Activated naive CD4-positive, alpha-beta T cell treated with anti-CD3 and anti-CD28 coated beads, Interleukin-2, amount 10 ng/mL, durations not matched to agents 7 days and 5 days (primary cell): Measurements from ENCODE around the gene IDH3B.

Source experiments
- CTCF ChIA-PET: fragments of 350-600 bp; sonication (Branson Sonifier 250); formaldehyde crosslinking; loops from one replicate; lab custom pipeline; 2021; ENCODE audit warnings: antibody characterized with exemption; lab: Charles Lee
- DNase-seq: peaks from one replicate; pipeline ENCODE4 v3.0.0-alpha.2; 2020
- H3K27ac Mint-ChIP-seq: one replicate; pipeline ENCODE4 v1.8.0; 2021; ENCODE audit warnings: mild to moderate bottlenecking, moderate library complexity, mixed read lengths
- H3K27me3 Mint-ChIP-seq: one replicate; pipeline ENCODE4 v1.8.0; 2021; ENCODE audit warnings: mild to moderate bottlenecking, mixed read lengths
- H3K36me3 Mint-ChIP-seq: one replicate; pipeline ENCODE4 v1.8.0; 2021; ENCODE audit warnings: mixed read lengths
- H3K4me1 Mint-ChIP-seq: one replicate; pipeline ENCODE4 v1.8.0; 2021; ENCODE audit warnings: mixed read lengths
- H3K4me3 Mint-ChIP-seq: one replicate; pipeline ENCODE4 v1.8.0; 2021; ENCODE audit warnings: mild to moderate bottlenecking, moderate library complexity, mixed read lengths
- H3K9me3 Mint-ChIP-seq: one replicate; pipeline ENCODE4 v1.8.0; 2021; ENCODE audit warnings: mixed read lengths

IDH3B gene

DNA sequence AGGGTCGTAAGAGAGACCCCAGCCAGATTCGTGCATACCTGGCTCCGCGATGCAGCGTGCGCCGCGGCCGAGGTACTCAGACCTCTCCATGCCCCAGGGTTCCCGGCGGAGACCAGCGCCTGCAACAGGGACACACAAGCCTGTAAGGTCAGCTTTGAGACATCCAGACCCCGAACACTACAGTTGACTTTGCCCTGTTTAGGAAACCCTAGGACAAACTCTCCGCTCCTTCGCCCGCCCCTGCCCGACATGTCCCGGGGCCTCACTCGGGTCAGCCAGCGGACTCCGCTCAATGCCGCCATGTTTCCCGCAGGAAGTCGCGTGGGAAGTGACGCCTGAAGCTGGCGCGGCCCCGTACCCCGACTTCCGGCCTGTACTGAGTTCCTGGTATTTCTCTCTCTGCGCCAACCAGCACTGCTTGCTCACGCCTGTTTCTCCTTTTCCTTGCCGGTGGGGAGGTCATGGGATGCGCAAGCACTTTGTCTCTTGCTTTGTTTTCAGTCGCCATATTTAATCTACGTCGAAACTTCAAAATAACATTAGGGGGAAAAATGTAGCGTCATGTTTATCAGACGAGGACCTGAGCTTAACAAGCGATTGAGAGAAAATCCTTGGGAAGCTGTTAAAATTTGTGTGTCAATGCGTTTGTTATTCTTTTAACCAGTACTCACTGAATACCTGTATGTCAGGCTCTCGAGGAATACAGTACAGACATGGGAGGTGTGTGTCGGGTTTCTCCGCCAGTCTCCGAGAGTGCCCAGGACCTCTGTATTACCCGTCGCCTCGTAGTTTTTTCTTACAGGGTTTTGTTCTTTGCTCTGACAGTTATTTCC lies at the start of gene IDH3B:
Gene IDH3B (minus strand): TSS at position 330 of the 833 bp plus-strand sequence. CDS start 28 bp downstream, at position 302.
- no peaks in the 10 kb centered on the region for H3K27me3 Mint-ChIP-seq
- peaks cover 32% of the 10 kb centered on the region for H3K4me1 Mint-ChIP-seq
- peak within 1 kb of the TSS; percentile 95 for H3K27ac Mint-ChIP-seq
- peak; percentile 96 for DNase-seq
- CTCF ChIA-PET, result interaction anchor here (2.1 kb wide), 1 partner anchor 9 kb away, joined by 6 read pairs; no protein-coding TSS in a partner anchor
- peak within 1 kb of the TSS; percentile 90 for H3K4me3 Mint-ChIP-seq
- no peaks in the 10 kb centered on the region for H3K9me3 Mint-ChIP-seq
- H3K36me3 Mint-ChIP-seq, result peaks cover 27% of the 10 kb centered on the region

DNA sequence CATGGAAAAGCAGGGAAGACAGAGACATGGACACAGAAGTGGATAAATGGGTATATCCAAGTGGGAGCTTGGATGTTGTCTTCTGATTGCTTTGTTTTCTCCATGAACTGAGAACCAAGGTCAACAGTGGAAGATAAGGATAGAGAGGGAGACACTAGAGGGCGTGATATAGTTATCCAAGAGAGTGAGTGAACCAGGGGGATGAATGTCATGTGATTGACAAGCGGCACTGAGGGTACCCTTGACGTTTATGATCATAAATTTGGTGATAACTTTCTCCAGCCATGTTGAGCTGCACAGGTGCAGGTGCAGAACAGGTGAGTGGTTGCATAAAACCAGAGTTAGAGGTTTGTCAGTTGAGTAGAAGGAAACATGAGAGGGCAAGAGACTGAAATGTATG lies 49.3 kb upstream of the IDH3B start:
- H3K27me3 Mint-ChIP-seq, result peaks cover 11% of the 10 kb centered on the region
- no peaks in the 10 kb centered on the region for H3K4me1 Mint-ChIP-seq
- no peak overlapping the region for H3K4me3 Mint-ChIP-seq
- no peak overlapping the region for H3K27ac Mint-ChIP-seq
- H3K9me3 Mint-ChIP-seq, result no peaks in the 10 kb centered on the region
- DNase-seq, result no peak
- CTCF ChIA-PET, result interaction anchor here (1.0 to 3.6 kb wide), 8 partner anchors 10 to 41 kb away, joined by 3 to 31 read pairs (median 9); no protein-coding TSS in a partner anchor
- no peaks in the 10 kb centered on the region for H3K36me3 Mint-ChIP-seq

DNA sequence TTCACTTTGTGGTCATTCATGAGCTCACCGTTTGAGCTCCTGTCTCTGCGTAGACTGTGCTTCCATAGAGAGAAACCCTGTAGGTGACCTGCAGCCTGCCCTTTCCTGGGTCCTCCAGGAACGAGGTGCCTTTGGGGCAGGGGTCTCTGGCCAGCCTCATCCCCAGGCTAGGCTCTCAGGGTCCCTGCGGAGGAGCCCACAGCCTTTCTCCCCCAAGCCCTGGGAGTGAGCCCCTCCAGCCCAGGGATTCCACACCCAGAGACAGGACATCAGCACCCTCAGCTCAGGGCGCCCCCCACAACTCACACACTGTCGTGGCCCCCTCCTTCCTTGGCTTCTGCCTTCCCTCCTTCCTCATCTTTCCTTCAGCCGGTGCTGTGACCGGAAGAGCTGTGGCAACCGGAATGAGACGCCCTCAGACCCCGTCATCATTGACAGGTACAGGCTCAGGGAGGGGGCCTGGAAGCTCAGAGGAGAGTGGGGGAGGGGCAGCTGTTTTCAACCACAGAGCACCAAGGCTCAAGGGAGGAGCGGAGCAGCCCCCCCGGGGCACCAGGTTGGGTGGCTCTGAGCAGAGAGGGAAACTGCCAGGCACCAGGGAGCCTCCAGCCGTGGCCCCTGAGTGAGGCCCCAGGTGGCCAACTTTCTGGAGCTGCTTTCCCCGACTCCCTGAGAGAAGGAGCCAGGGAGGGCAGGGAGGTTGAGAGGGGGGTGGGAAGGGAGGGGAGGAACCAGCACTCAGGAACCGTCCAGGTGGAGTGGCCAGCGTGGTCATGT lies 45.4 kb upstream of the IDH3B start:
- CTCF ChIA-PET, result interaction anchor here (0.6 to 1.2 kb wide), 5 partner anchors 12 to 43 kb away, joined by 3 to 5 read pairs (median 3); no protein-coding TSS in a partner anchor
- Mint-ChIP-seq H3K4me1 (peaks cover 8% of the 10 kb centered on the region), H3K27me3 (peaks cover 46% of the 10 kb centered on the region), H3K4me3 (no peak overlapping the region), H3K9me3 (no peaks in the 10 kb centered on the region), H3K36me3 (no peaks in the 10 kb centered on the region), H3K27ac (no peak overlapping the region)
- DNase-seq, result no peak

DNA sequence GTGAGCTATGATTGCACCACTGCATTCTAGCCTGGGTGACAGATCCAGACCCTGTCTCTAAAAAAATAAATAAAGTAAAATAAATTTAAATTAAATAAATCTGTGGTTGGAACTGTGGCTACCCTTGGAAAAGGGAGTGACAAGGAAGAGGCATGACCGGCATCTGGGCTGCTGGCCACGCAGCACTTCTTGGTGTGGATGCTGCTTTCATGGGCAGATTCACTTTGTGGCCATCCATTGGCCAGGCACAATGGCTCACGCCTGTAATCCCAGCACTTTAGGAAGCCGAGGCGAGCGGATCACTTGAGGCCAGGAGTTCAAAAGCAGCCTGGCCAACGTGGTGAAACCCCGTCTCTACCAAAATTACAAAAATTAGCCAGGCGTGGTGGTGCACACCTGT lies 44.6 kb upstream of the IDH3B start:
- no peaks in the 10 kb centered on the region for H3K36me3 Mint-ChIP-seq
- CTCF ChIA-PET, result interaction anchor here (0.6 to 1.2 kb wide), 4 partner anchors 16 to 44 kb away, joined by 3 to 5 read pairs (median 4); no protein-coding TSS in a partner anchor
- H3K9me3 Mint-ChIP-seq, result no peaks in the 10 kb centered on the region
- H3K27ac Mint-ChIP-seq, result no peak overlapping the region
- H3K4me3 Mint-ChIP-seq, result no peak overlapping the region
- DNase-seq, result no peak
- peaks cover 8% of the 10 kb centered on the region for H3K4me1 Mint-ChIP-seq
- peaks cover 46% of the 10 kb centered on the region for H3K27me3 Mint-ChIP-seq

DNA sequence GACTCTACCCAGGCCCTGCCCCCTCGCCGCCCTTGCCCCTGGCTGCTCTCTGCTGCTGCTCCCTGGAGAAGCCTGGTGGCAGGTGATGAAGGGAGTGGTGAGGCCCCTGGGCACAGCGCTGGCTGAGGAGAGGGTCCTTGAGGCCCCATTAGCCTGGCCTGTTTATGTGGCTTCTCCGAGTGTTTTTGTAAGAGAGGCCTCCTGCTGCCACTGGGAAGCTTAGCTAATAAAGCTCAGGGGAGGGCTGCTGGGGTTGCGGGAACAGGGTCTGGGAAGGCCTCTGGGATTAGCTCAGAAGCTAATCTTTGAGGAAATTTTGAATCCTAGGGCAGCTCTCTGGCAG lies 44.0 kb upstream of the IDH3B start:
- CTCF ChIA-PET, result no interaction called here
- no peak overlapping the region for H3K4me3 Mint-ChIP-seq
- no peak overlapping the region for H3K27ac Mint-ChIP-seq
- peaks cover 8% of the 10 kb centered on the region for H3K4me1 Mint-ChIP-seq
- H3K36me3 Mint-ChIP-seq, result no peaks in the 10 kb centered on the region
- H3K9me3 Mint-ChIP-seq, result no peaks in the 10 kb centered on the region
- peaks cover 50% of the 10 kb centered on the region for H3K27me3 Mint-ChIP-seq
- DNase-seq, result no peak

DNA sequence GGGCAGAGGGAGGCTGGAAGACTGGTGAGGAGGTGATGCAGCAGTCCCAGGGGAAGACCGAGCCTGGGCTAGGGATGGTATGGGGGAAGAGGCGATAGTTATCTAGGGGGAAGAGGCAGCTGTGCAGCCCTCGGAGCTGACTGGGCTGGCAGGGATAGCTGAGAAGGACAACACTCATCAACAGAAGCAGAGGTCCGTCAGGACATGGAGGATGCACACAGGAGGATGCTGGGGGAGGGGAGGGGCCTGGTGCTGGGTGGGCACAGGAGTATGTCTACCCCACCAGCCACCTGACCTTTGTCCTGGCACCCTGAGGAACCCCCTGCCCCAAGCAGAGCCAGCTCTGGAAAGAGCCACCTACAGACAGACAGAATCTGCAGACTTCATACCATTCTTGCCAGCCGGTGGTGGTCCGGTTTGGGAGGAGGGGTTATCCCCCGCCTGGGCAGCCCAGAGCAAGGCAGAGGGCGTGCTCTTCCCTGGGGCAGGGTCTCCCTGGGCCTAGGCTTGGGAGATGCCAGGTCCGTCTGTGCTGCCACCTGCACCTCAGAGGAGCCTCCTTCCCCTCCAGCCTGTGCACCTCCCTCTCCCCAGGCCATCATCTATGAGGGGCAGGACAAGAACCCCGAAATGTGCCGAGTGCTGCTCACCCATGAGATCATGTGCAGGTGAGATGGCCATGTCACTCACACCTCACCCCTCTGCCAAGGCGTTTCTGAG lies 43.5 kb upstream of the IDH3B start:
- no peaks in the 10 kb centered on the region for H3K9me3 Mint-ChIP-seq
- DNase-seq, result no peak
- CTCF ChIA-PET, result interaction anchor here (0.9 kb wide), 1 partner anchor 19 kb away, joined by 4 read pairs; no protein-coding TSS in a partner anchor
- no peak overlapping the region for H3K27ac Mint-ChIP-seq
- H3K4me3 Mint-ChIP-seq, result no peak overlapping the region
- peaks cover 50% of the 10 kb centered on the region for H3K27me3 Mint-ChIP-seq
- H3K4me1 Mint-ChIP-seq, result peaks cover 8% of the 10 kb centered on the region
- H3K36me3 Mint-ChIP-seq, result no peaks in the 10 kb centered on the region

DNA sequence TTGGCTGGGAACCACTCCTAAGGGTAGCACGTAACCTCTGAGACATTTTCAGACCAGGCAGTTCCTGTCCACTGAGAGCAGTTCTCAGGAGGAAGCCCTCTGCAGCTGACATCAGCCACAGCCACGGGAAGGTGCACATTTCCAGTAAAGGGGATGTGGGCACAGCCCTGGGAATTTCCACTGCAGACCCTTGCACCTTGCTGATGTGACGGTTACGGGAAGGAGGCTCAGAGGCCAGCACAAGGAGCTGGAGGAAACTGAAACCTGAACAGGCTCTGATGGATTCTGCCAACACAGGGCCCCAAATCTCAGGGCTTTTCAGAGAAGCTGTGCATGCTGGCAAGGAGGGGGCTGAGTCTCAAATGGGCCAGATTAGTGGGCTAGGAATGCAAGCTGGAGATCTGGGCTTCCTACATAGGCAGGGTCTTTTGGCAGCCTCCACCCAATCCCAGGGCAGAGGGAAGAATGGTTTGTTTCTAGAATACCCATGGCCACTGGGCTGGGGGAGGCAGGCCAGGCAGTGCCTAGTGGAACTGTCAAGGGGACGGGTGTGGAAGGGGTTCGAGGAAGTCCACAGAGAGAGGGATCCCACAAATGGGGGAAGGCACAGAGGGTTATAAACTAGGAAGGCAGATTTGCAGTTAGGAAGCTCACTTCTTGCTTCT lies 42.8 kb upstream of the IDH3B start:
- DNase-seq, result no peak
- H3K27ac Mint-ChIP-seq, result no peak overlapping the region
- H3K4me1 Mint-ChIP-seq, result peaks cover 8% of the 10 kb centered on the region
- CTCF ChIA-PET, result interaction anchor here (0.9 kb wide), 1 partner anchor 18 kb away, joined by 4 read pairs; no protein-coding TSS in a partner anchor
- H3K36me3 Mint-ChIP-seq, result no peaks in the 10 kb centered on the region
- no peaks in the 10 kb centered on the region for H3K9me3 Mint-ChIP-seq
- H3K4me3 Mint-ChIP-seq, result no peak overlapping the region
- H3K27me3 Mint-ChIP-seq, result peaks cover 50% of the 10 kb centered on the region

DNA sequence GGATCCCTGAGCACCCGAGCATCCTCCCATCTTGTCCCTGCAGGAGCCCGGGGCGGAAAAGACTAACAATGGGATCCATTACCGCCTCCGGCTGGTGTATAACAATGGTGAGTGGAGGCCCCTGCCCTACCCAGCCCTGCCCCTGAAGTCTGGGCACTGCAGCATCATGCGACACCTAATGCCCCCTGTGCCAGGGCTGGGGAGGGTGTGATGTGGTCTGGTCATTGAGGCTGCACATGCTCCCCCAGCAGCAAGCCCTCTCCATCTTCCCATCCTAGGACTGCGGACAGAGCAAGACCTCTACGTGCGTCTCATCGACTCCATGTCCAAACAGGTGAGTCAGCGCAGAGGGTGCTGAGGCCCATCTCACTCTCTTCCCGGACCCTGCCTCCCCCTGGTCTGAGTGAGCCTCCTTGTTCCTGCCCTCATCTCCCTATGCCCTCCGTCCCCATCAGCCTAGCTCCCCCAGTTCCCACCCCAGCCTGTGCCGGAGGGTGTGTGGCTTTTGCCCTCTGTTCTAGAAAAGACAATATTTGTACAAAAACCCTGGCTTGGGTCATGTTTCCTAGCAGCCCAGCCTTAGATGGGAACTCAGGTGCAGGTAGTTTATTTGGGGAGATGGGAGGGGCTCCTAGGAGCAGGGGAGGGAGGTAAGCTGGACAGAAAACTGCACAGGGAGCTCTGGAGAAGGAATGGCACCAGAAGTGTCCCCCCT lies 42.1 kb upstream of the IDH3B start:
- Mint-ChIP-seq H3K27me3 (peaks cover 56% of the 10 kb centered on the region), H3K27ac (no peak overlapping the region), H3K9me3 (no peaks in the 10 kb centered on the region), H3K4me1 (peaks cover 8% of the 10 kb centered on the region), H3K4me3 (no peak overlapping the region), H3K36me3 (no peaks in the 10 kb centered on the region)
- no peak for DNase-seq
- CTCF ChIA-PET, result interaction anchor here (0.9 kb wide), 1 partner anchor 17 kb away, joined by 4 read pairs; no protein-coding TSS in a partner anchor

DNA sequence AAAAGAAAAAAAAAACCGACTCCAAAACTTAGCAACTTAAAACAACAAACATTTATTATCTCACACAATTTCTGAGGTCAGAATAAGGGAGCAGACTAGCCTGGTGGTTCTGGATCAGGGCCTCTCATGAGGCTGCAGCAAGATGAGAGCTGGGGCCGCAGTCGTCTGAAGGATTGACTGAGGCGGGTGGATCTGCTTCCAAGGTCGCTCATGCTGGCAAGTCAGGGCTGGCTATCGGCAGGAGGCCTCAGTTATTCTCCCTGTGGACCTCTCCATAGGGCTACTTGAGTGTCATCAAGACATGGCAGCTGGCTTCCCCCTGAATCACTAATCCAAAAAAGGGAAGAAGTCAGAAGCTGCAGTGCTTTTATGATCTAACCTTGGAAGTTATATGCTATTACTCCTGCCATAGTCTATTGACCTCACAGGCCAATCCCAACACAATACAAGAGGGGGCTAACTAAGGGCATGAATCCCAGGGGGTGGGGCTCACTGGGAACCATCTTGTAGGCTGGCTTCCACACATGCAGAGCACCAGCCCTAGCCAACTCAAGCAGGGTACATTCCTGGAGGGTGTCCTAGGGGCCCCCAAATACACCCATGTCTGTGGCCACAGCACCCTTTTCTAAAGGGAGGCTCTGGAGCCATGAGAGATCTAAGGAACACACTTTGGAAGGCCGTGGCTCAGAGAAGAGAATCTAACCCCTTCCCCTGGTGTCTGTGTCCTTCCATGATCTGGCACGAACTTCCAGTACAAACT lies 39.9 kb upstream of the IDH3B start:
- H3K9me3 Mint-ChIP-seq, result no peaks in the 10 kb centered on the region
- DNase-seq, result no peak
- no peaks in the 10 kb centered on the region for H3K36me3 Mint-ChIP-seq
- H3K27me3 Mint-ChIP-seq, result peaks cover 65% of the 10 kb centered on the region
- H3K4me1 Mint-ChIP-seq, result peaks cover 8% of the 10 kb centered on the region
- CTCF ChIA-PET, result interaction anchor here (1.2 kb wide), 1 partner anchor 10 kb away, joined by 3 read pairs; no protein-coding TSS in a partner anchor
- H3K4me3 Mint-ChIP-seq, result no peak overlapping the region
- H3K27ac Mint-ChIP-seq, result no peak overlapping the region

DNA sequence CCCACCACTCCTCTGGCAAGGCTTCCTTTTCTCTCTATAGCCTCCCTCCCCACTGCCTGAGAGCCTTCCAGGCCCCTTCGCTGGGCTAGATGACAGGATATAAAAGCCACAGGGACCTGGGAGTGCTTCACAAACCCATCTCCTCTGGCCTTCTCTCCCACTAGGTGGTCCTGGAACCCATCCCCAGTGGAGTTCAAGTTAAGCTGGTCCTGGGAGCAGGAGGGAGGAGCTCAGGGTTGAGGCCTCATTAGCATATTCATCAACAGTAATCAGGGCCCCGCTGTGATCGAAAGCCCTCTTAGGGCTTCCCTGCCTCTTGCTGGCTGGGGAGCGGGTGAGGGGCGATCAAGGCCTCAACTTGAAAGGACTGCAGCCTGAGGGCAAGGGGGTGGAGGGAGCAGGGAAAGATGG lies 37.7 kb upstream of the IDH3B start:
- Mint-ChIP-seq H3K27ac (no peak overlapping the region), H3K9me3 (no peaks in the 10 kb centered on the region), H3K36me3 (no peaks in the 10 kb centered on the region), H3K4me1 (peaks cover 2% of the 10 kb centered on the region), H3K27me3 (peaks cover 73% of the 10 kb centered on the region), H3K4me3 (no peak overlapping the region)
- CTCF ChIA-PET, result no interaction called here
- no peak for DNase-seq

DNA sequence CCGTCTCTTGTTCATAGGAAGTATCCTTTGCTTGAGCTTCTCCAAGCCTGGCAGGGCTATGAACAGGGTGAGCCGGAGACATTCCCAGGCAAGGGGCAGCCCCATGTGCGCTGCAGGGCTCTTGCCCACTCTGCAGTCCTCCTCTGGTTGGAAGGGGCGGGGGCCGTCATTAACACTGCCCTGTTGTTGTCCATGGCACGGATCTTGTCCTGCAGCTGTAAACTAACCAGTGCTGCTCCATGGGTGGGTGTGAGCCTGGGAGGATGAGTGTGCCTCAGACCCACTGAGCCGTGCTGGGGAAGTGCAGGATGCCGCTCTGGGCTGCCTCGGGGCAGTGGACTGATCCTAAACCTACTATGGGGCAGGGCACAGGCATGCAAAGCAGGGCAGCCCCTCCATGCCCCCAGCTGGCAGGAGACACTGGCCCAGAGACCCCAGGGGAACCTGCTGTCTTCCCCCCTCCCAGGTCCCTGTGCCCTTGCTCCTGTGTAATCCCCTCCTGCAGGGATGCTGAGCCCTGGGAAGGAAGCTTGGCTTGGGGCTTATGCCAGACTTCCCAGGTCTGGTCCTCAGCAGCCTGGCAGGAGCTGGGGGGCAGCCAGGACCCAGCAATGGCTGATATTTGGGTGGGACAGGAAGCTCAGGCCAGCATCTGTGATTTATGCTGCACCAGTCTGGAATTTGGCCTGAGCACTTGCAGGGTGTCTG lies 37.1 kb upstream of the IDH3B start:
- Mint-ChIP-seq H3K36me3 (no peaks in the 10 kb centered on the region), H3K4me1 (no peaks in the 10 kb centered on the region), H3K27me3 (peaks cover 73% of the 10 kb centered on the region), H3K27ac (no peak overlapping the region), H3K9me3 (no peaks in the 10 kb centered on the region), H3K4me3 (no peak overlapping the region)
- DNase-seq, result no peak
- CTCF ChIA-PET, result no interaction called here
